K562 (cell line): ENCODE data around the gene SEMA4G. TPM values are rescaled to one million over a fixed set of nuclear protein-coding genes. Genes with fewer than 3 reads are reported as not detected.

Source experiments
- CREB1 ChIP-seq, 2 experiments: sonication (generic) in 1 of 2; formaldehyde crosslinking in 1 of 2; IDR thresholded peaks; 2 replicates each; pipeline versions ENCODE4 v1.6.1 to v1.8.0; 2012 to 2022; ENCODE audit warnings: inconsistent platforms in 1 of 2, mild to moderate bottlenecking in 1 of 2, missing genetic modification reagents in 1 of 2, moderate library complexity in 1 of 2
- DIDO1 ChIP-seq: fragments of 450-650 bp; IDR thresholded peaks from 2 replicates; pipeline ENCODE4 v1.6.1; 2016; ENCODE audit warnings: low read depth, missing biosample characterization, missing genetic modification characterization
- HCFC1 ChIP-seq: IDR thresholded peaks from 2 replicates; pipeline ENCODE4 v1.6.1; 2012; ENCODE audit warnings: low read depth, low read length, improper control_type of control experiment
- HMGN3 ChIP-seq: IDR thresholded peaks from 2 replicates; pipeline ENCODE4 v1.6.1; 2011; ENCODE audit warnings: borderline replicate concordance, low read depth, mild to moderate bottlenecking, mixed read lengths, low read length; ENCODE audit not compliant: insufficient read length; ENCODE audit errors: extremely low read depth
- PHB ChIP-seq: fragments of 250-450 bp; sonication (Bioruptor Pico); IDR thresholded peaks from 2 replicates; pipeline ENCODE4 v1.5.0; 2021
- PML ChIP-seq: IDR thresholded peaks from 2 replicates; pipeline ENCODE4 v1.6.1; 2012; ENCODE audit warnings: low read length, inconsistent platforms
- RBM22 ChIP-seq: fragments of 200-400 bp; formaldehyde crosslinking; IDR thresholded peaks from 2 replicates; pipeline ENCODE4 v1.6.1; 2018; ENCODE audit warnings: low read length, low read depth; ENCODE audit not compliant: poor library complexity, severe bottlenecking
- SMARCA5 ChIP-seq: fragments of 450-650 bp; IDR thresholded peaks from 2 replicates; pipeline ENCODE4 v1.6.1; 2016
- TBP ChIP-seq: optimal IDR thresholded peaks from 2 replicates; pipeline ENCODE3; 2011; ENCODE audit warnings: low read depth, low read length, improper control_type of control experiment
- ZNF143 ChIP-seq: sonication (generic); formaldehyde crosslinking; IDR thresholded peaks from 2 replicates; pipeline ENCODE4 v1.9.0; 2022; ENCODE audit warnings: mild to moderate bottlenecking, missing genetic modification reagents
- ZNF696 ChIP-seq: fragments of 250-450 bp; sonication (Bioruptor Pico); conservative IDR thresholded peaks from 2 replicates; pipeline ENCODE4 v1.4.0; 2020; ENCODE audit warnings: mild to moderate bottlenecking, moderate library complexity
- ZSCAN32 ChIP-seq: fragments of 450-650 bp; formaldehyde crosslinking; IDR thresholded peaks from 2 replicates; pipeline ENCODE4 v1.4.0; 2020; ENCODE audit warnings: mild to moderate bottlenecking, moderate library complexity
- polyA plus RNA-seq, 8 experiments: library from polyadenylated mRNA; depleted of rRNA in 4 of 8; stranded (reverse) in 5 of 8; unstranded in 3 of 8; fragments of >200 nt; fragmentation: Nextera tagmentation in 2 of 8; fragmentation: Illumina TruSeq in 1 of 8; extraction: Ambion mirVana in 2 of 8; extraction: Trizol in 1 of 8; gene quantifications; 2 replicates each; pipeline versions ENCODE4 v1.2.1 to v1.2.3, GENCODE V29; 2011 to 2014; ENCODE audit warnings: inconsistent platforms in 1 of 8, missing spikeins in 1 of 8
- total RNA-seq, 7 experiments: library from RNA; depleted of rRNA in 6 of 7; stranded (reverse); fragments of >200 nt in 6 of 7; fragmentation: Illumina TruSeq in 2 of 7; extraction: Trizol in 2 of 7; gene quantifications; 2 replicates each; pipeline versions ENCODE4 v1.2.1 to v1.2.3, GENCODE V29; 2011 to 2021; ENCODE audit warnings: low replicate concordance in 1 of 7
- TF ChIP-seq, protein P1 (sequence below): sonication (generic); formaldehyde crosslinking; IDR thresholded peaks from 2 replicates; pipeline ENCODE4 v1.8.0; 2023; ENCODE audit warnings: mild to moderate bottlenecking, missing genetic modification reagents
- TF ChIP-seq, protein P2 (sequence below): fragments of 200-800 bp; sonication (Bioruptor generic); IDR thresholded peaks from 2 replicates; pipeline ENCODE4 v1.6.1; 2017; ENCODE audit warnings: missing genetic modification characterization, missing compliant biosample characterization
- TF ChIP-seq, protein P3 (sequence below), 2 experiments: IDR thresholded peaks; 2 replicates each; pipeline ENCODE4 v1.6.1; 2011; ENCODE audit warnings: borderline replicate concordance in 1 of 2, control low read depth in 1 of 2, low read depth in 1 of 2, low read length in 1 of 2, mild to moderate bottlenecking in 1 of 2, mixed read lengths in 1 of 2, moderate library complexity in 1 of 2; ENCODE audit not compliant: insufficient read depth in 1 of 2, insufficient read length in 1 of 2, poor library complexity in 1 of 2, severe bottlenecking in 1 of 2; ENCODE audit errors: extremely low read depth in 1 of 2

Gene SEMA4G
- total and polyA plus RNA-seq, 9 of the 15 experiments (the other 6 are each of a cell fraction or from before 2014, with no cell fraction given), result 0.40 to 7.8 (median 1.8) TPM

DNA sequence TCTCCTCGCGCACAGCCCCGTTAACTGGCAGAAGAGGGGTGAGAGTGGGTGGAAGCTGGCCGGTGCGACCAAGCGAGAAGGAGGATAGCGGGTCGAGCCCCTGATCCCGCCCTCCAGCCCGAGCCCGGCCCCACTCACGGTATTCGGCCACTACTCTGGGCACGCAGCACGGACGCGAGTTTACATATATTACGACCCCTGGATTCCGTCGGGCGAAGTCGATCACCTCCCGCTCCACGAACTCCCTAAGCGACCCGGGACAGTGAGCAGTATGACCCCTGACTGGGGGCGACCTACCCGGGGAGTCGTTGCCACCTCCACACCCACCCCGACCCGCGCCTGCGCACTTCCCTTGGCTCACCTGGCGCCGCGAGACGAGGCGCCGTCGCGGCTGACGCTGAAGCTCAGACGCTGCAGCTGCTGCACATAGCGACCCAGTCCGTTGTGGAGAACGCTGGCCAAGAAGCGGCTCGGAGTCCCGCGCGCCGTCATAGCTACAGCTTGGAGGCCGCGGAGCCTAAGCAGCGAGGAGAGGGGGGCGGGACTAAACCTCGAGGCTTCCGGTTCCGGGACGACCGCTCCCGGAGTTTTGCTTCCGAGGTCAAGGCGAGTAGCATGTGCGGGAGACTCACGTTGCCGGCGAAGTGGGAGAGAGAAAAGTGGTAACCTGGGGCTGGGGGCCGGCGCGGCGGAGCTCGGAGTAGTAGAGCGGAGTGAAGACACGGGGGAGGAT lies 17.8 kb downstream of the SEMA4G start, which contains the start of the genes MRPL43 and TWNK (continued):
- TF ChIP-seq, protein P1, sequence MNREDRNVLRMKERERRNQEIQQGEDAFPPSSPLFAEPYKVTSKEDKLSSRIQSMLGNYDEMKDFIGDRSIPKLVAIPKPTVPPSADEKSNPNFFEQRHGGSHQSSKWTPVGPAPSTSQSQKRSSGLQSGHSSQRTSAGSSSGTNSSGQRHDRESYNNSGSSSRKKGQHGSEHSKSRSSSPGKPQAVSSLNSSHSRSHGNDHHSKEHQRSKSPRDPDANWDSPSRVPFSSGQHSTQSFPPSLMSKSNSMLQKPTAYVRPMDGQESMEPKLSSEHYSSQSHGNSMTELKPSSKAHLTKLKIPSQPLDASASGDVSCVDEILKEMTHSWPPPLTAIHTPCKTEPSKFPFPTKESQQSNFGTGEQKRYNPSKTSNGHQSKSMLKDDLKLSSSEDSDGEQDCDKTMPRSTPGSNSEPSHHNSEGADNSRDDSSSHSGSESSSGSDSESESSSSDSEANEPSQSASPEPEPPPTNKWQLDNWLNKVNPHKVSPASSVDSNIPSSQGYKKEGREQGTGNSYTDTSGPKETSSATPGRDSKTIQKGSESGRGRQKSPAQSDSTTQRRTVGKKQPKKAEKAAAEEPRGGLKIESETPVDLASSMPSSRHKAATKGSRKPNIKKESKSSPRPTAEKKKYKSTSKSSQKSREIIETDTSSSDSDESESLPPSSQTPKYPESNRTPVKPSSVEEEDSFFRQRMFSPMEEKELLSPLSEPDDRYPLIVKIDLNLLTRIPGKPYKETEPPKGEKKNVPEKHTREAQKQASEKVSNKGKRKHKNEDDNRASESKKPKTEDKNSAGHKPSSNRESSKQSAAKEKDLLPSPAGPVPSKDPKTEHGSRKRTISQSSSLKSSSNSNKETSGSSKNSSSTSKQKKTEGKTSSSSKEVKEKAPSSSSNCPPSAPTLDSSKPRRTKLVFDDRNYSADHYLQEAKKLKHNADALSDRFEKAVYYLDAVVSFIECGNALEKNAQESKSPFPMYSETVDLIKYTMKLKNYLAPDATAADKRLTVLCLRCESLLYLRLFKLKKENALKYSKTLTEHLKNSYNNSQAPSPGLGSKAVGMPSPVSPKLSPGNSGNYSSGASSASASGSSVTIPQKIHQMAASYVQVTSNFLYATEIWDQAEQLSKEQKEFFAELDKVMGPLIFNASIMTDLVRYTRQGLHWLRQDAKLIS (CRISPR knock-in tag), result no peak
- peak; percentile 62 for TF ChIP-seq TBP
- TF ChIP-seq ZNF143 (CRISPR knock-in tag), result no peak
- TF ChIP-seq, protein P2, sequence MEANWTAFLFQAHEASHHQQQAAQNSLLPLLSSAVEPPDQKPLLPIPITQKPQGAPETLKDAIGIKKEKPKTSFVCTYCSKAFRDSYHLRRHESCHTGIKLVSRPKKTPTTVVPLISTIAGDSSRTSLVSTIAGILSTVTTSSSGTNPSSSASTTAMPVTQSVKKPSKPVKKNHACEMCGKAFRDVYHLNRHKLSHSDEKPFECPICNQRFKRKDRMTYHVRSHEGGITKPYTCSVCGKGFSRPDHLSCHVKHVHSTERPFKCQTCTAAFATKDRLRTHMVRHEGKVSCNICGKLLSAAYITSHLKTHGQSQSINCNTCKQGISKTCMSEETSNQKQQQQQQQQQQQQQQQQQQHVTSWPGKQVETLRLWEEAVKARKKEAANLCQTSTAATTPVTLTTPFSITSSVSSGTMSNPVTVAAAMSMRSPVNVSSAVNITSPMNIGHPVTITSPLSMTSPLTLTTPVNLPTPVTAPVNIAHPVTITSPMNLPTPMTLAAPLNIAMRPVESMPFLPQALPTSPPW (CRISPR knock-in tag), result peak; percentile 39; the same call in 1 of the 2 replicates
- no peak for TF ChIP-seq PHB (CRISPR knock-in tag)
- no peak for TF ChIP-seq ZSCAN32 (CRISPR knock-in tag)
- TF ChIP-seq CREB1 (IDR thresholded peaks at IDR 0.05), result 0 out of 2 replicates have a peak, but pooled peaks have one; percentile 47
- no peak; the same call in 1 of the 2 replicates for TF ChIP-seq CREB1 (CRISPR knock-in tag; IDR thresholded peaks at IDR 0.05)
- no peak for TF ChIP-seq SMARCA5
- TF ChIP-seq, protein P3, sequence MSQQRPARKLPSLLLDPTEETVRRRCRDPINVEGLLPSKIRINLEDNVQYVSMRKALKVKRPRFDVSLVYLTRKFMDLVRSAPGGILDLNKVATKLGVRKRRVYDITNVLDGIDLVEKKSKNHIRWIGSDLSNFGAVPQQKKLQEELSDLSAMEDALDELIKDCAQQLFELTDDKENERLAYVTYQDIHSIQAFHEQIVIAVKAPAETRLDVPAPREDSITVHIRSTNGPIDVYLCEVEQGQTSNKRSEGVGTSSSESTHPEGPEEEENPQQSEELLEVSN (IDR thresholded peaks at IDR 0.05; ENCODE audit: borderline replicate concordance in 1 of 2, extremely low read depth in 1 of 2, insufficient read depth in 1 of 2, insufficient read length in 1 of 2, low read depth in 1 of 2, low read length in 1 of 2, poor library complexity in 1 of 2, severe bottlenecking in 1 of 2), result peak; percentile 41 to 72
- TF ChIP-seq DIDO1 (tag), result peak; percentile 86
- TF ChIP-seq HMGN3, result peak; percentile 44
- no peak for TF ChIP-seq ZNF696 (CRISPR knock-in tag)
- TF ChIP-seq PML, result peak; percentile 45; the same call in 1 of the 2 replicates
- peak; percentile 72 for TF ChIP-seq HCFC1
- TF ChIP-seq RBM22, result no peak
